K562 (cell line): ENCODE results near the gene HNMT. TPM values are rescaled to one million over a fixed set of nuclear protein-coding genes. Genes with fewer than 3 reads are reported as not detected.

Experiments used
- ARID1B ChIP-seq: fragments of 450-650 bp; IDR thresholded peaks from 2 replicates; pipeline ENCODE4 v1.6.1; 2016; ENCODE audit warnings: antibody characterized with exemption, mild to moderate bottlenecking, inconsistent platforms
- CREB5 ChIP-seq: fragments of 250-450 bp; sonication (Bioruptor Pico); IDR thresholded peaks from 2 replicates; pipeline ENCODE4 v1.5.0; 2020; ENCODE audit warnings: mild to moderate bottlenecking
- E2F3 ChIP-seq: fragments of 250-450 bp; sonication (Bioruptor Pico); IDR thresholded peaks from 2 replicates; pipeline ENCODE4 v1.4.0; 2020; ENCODE audit warnings: mild to moderate bottlenecking
- ELK1 ChIP-seq: sonication (generic); formaldehyde crosslinking; IDR thresholded peaks from 2 replicates; pipeline ENCODE4 v1.8.1; 2022; ENCODE audit warnings: missing genetic modification reagents
- GTF2E2 ChIP-seq: fragments of 200-800 bp; sonication (Bioruptor generic); IDR thresholded peaks from 2 replicates; pipeline ENCODE4 v1.6.1; 2016; ENCODE audit warnings: missing genetic modification characterization, missing compliant biosample characterization
- PYGO2 ChIP-seq: fragments of 450-650 bp; IDR thresholded peaks from 2 replicates; pipeline ENCODE4 v1.6.1; 2016; ENCODE audit warnings: mild to moderate bottlenecking, missing genetic modification characterization, moderate library complexity, missing compliant biosample characterization
- RCOR1 ChIP-seq, 2 experiments: IDR thresholded peaks; 2 replicates each; pipeline ENCODE4 v1.6.1; 2012; ENCODE audit warnings: low read depth in 2 of 2, low read length in 2 of 2, borderline replicate concordance in 1 of 2, improper control_type of control experiment in 1 of 2
- RREB1 ChIP-seq: fragments of 250-450 bp; sonication (Bioruptor Pico); IDR thresholded peaks from 2 replicates; pipeline ENCODE4 v1.4.0; 2020
- SMAD3 ChIP-seq: fragments of 450-650 bp; formaldehyde crosslinking; conservative IDR thresholded peaks from 2 replicates; pipeline ENCODE4 v1.4.0; 2020; ENCODE audit warnings: mild to moderate bottlenecking
- TBL1XR1 ChIP-seq, 2 experiments: IDR thresholded peaks; 2 replicates each; pipeline ENCODE4 v1.6.1; 2012; ENCODE audit warnings: improper control_type of control experiment in 2 of 2, low read length in 2 of 2, mild to moderate bottlenecking in 1 of 2
- TEAD1 ChIP-seq, 2 experiments: fragments of 450-650 bp in 1 of 2; sonication (generic) in 1 of 2; formaldehyde crosslinking; IDR thresholded peaks; 2 replicates each; pipeline versions ENCODE4 v1.4.0 to v1.8.0; 2020 to 2022; ENCODE audit warnings: mild to moderate bottlenecking in 2 of 2, missing genetic modification reagents in 1 of 2
- THRB ChIP-seq: fragments of 450-650 bp; formaldehyde crosslinking; conservative IDR thresholded peaks from 2 replicates; pipeline ENCODE4 v1.4.0; 2022; ENCODE audit warnings: mild to moderate bottlenecking, missing genetic modification characterization
- USF1 ChIP-seq: sonication (generic); formaldehyde crosslinking; IDR thresholded peaks from 2 replicates; pipeline ENCODE4 v1.9.0; 2022; ENCODE audit warnings: mild to moderate bottlenecking, missing genetic modification reagents
- ZEB2 ChIP-seq: fragments of 450-650 bp; IDR thresholded peaks from 2 replicates; pipeline ENCODE4 v1.6.1; 2016
- ZNF224 ChIP-seq: sonication (generic); formaldehyde crosslinking; IDR thresholded peaks from 2 replicates; pipeline ENCODE4 v1.8.0; 2022; ENCODE audit warnings: mild to moderate bottlenecking, missing genetic modification reagents
- ZNF280A ChIP-seq: fragments of 450-650 bp; IDR thresholded peaks from 2 replicates; pipeline ENCODE4 v1.6.1; 2018; ENCODE audit warnings: mild to moderate bottlenecking, low read depth; ENCODE audit not compliant: partially characterized antibody
- ZNF324 ChIP-seq: fragments of 250-450 bp; sonication (Bioruptor Pico); IDR thresholded peaks from 2 replicates; pipeline ENCODE4 v1.4.0; 2020; ENCODE audit warnings: mild to moderate bottlenecking
- polyA plus RNA-seq, 8 experiments: library from polyadenylated mRNA; depleted of rRNA in 4 of 8; stranded (reverse) in 5 of 8; unstranded in 3 of 8; fragments of >200 nt; fragmentation: Nextera tagmentation in 2 of 8; fragmentation: Illumina TruSeq in 1 of 8; extraction: Ambion mirVana in 2 of 8; extraction: Trizol in 1 of 8; gene quantifications; 2 replicates each; pipeline versions ENCODE4 v1.2.1 to v1.2.3, GENCODE V29; 2011 to 2014; ENCODE audit warnings: inconsistent platforms in 1 of 8, missing spikeins in 1 of 8
- total RNA-seq, 7 experiments: library from RNA; depleted of rRNA in 6 of 7; stranded (reverse); fragments of >200 nt in 6 of 7; fragmentation: Illumina TruSeq in 2 of 7; extraction: Trizol in 2 of 7; gene quantifications; 2 replicates each; pipeline versions ENCODE4 v1.2.1 to v1.2.3, GENCODE V29; 2011 to 2021; ENCODE audit warnings: low replicate concordance in 1 of 7

The HNMT gene
- total and polyA plus RNA-seq, 9 of the 15 experiments (the other 6 are each of a cell fraction or from before 2014, with no cell fraction given): 3.1 to 10.9 (median 5.3) TPM

- TF ChIP-seq RREB1 (CRISPR knock-in tag): no peak
- no peak for TF ChIP-seq ZNF280A
- TF ChIP-seq ZNF224: no peak
- TF ChIP-seq TEAD1 (CRISPR knock-in tag; IDR thresholded peaks at IDR 0.05): 0 out of 4 replicates have a peak, but pooled peaks of 1 of the 2 experiments have one; percentile 49
- TF ChIP-seq GTF2E2 (tag): no peak
- TF ChIP-seq PYGO2 (tag): no peak
- no peak for TF ChIP-seq ELK1 (CRISPR knock-in tag)
- TF ChIP-seq TBL1XR1 (IDR thresholded peaks at IDR 0.05; ENCODE audit: low read length in 2 of 2): peak in 1 of 2 experiments; percentile 79; a peak in 2 of 4 replicates
- TF ChIP-seq SMAD3 (CRISPR knock-in tag): no peak
- no peak for TF ChIP-seq ZNF324 (CRISPR knock-in tag)
- peak; percentile 48; the same call in 1 of the 2 replicates for TF ChIP-seq ZEB2
- no peak for TF ChIP-seq THRB
- TF ChIP-seq E2F3: no peak
- TF ChIP-seq RCOR1 (IDR thresholded peaks at IDR 0.05; ENCODE audit: borderline replicate concordance in 1 of 2, low read depth in 2 of 2, low read length in 2 of 2): peak in 1 of 2 experiments; percentile 79; a peak in 1 of 4 replicates
- no peak for TF ChIP-seq USF1
- TF ChIP-seq ARID1B: peak; percentile 77
- no peak for TF ChIP-seq CREB5
Measured at GRCh38 chr2:138023298-138023697, 59.0 kb downstream of the HNMT start (continued).
